ENCODE measurements around the gene TTC31. TPM values are rescaled to one million over a fixed set of nuclear protein-coding genes. Genes with fewer than 3 reads are reported as not detected.
A peak's percentile ranks its signal among the peaks of the same experiment; 100 is the strongest.

TTC31 gene
- total RNA-seq, 1 experiment from 2014 or later, result 38.3 TPM

DNA sequence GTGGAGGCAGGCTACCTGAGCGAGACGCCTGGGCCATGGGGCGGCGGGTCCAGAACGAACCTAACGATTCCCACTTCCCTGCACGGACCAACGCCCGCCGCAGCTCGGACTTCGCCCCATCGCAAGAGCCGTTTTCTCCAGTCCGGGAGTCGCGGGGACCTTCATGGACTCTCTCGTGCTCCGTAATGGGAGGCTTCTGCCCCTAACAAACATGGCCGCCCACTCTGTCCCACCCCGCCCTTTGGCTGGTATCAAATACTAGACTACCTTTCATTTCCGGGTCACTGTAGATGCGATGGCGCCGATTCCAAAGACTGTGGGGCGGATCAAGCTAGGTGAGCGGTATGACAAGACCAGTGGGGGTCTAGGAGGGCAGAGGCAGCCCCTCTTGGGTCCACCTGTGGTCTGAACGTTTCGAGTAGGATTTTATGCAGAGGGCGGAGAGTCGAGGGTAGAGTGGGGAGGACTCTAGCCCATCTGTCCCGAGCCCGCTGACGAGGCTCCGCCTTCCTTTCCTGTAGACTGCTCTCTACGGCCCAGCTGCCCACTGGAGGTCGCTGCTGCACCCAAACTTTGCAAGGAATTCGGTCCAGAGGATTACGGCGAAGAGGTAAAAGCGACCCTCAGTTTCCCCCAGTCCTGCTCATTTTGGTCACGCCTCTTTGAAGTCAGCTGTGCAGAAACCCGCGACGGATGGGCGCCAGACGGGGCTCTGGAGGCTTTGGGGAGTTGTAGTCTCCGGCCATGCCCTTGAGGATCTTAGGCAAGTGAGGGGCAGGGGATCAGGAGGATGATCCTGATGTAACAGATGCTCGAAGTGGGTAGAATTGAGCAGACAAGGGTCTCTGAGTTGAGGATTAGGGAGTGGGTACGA is at the start of gene TTC31, which contains the start of gene CCDC142 (continued):
- TF ChIP-seq, protein P1, sequence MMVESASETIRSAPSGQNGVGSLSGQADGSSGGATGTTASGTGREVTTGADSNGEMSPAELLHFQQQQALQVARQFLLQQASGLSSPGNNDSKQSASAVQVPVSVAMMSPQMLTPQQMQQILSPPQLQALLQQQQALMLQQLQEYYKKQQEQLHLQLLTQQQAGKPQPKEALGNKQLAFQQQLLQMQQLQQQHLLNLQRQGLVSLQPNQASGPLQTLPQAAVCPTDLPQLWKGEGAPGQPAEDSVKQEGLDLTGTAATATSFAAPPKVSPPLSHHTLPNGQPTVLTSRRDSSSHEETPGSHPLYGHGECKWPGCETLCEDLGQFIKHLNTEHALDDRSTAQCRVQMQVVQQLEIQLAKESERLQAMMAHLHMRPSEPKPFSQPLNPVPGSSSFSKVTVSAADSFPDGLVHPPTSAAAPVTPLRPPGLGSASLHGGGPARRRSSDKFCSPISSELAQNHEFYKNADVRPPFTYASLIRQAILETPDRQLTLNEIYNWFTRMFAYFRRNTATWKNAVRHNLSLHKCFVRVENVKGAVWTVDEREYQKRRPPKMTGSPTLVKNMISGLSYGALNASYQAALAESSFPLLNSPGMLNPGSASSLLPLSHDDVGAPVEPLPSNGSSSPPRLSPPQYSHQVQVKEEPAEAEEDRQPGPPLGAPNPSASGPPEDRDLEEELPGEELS (CRISPR knock-in tag; IDR thresholded peaks at IDR 0.05), result peak; percentile 7; the same call in 1 of the 2 replicates
- TF ChIP-seq, protein P2, sequence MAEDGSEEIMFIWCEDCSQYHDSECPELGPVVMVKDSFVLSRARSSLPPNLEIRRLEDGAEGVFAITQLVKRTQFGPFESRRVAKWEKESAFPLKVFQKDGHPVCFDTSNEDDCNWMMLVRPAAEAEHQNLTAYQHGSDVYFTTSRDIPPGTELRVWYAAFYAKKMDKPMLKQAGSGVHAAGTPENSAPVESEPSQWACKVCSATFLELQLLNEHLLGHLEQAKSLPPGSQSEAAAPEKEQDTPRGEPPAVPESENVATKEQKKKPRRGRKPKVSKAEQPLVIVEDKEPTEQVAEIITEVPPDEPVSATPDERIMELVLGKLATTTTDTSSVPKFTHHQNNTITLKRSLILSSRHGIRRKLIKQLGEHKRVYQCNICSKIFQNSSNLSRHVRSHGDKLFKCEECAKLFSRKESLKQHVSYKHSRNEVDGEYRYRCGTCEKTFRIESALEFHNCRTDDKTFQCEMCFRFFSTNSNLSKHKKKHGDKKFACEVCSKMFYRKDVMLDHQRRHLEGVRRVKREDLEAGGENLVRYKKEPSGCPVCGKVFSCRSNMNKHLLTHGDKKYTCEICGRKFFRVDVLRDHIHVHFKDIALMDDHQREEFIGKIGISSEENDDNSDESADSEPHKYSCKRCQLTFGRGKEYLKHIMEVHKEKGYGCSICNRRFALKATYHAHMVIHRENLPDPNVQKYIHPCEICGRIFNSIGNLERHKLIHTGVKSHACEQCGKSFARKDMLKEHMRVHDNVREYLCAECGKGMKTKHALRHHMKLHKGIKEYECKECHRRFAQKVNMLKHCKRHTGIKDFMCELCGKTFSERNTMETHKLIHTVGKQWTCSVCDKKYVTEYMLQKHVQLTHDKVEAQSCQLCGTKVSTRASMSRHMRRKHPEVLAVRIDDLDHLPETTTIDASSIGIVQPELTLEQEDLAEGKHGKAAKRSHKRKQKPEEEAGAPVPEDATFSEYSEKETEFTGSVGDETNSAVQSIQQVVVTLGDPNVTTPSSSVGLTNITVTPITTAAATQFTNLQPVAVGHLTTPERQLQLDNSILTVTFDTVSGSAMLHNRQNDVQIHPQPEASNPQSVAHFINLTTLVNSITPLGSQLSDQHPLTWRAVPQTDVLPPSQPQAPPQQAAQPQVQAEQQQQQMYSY (CRISPR knock-in tag; IDR thresholded peaks at IDR 0.05), result peak; percentile 56; the same call in 1 of the 2 replicates
- TF ChIP-seq, protein P3, sequence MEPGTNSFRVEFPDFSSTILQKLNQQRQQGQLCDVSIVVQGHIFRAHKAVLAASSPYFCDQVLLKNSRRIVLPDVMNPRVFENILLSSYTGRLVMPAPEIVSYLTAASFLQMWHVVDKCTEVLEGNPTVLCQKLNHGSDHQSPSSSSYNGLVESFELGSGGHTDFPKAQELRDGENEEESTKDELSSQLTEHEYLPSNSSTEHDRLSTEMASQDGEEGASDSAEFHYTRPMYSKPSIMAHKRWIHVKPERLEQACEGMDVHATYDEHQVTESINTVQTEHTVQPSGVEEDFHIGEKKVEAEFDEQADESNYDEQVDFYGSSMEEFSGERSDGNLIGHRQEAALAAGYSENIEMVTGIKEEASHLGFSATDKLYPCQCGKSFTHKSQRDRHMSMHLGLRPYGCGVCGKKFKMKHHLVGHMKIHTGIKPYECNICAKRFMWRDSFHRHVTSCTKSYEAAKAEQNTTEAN (CRISPR knock-in tag; IDR thresholded peaks at IDR 0.05), result peak; percentile 61; the same call in 1 of the 2 replicates
- TF ChIP-seq MYBL2 (CRISPR knock-in tag; IDR thresholded peaks at IDR 0.05) (peak; percentile 29; the same call in 1 of the 2 replicates), SP1 (CRISPR knock-in tag; conservative IDR thresholded peaks at IDR 0.05) (peak; percentile 85), GABPB1 (CRISPR knock-in tag; IDR thresholded peaks at IDR 0.05) (peak; percentile 79), ZNF671 (CRISPR knock-in tag; IDR thresholded peaks at IDR 0.05) (no peak), ZNF396 (CRISPR knock-in tag; IDR thresholded peaks at IDR 0.05; ENCODE audit: borderline replicate concordance) (no peak), SMAD3 (CRISPR knock-in tag; IDR thresholded peaks at IDR 0.05; ENCODE audit: borderline replicate concordance) (peak; percentile 13; the same call in 1 of the 2 replicates)
- TF ChIP-seq, protein P4, sequence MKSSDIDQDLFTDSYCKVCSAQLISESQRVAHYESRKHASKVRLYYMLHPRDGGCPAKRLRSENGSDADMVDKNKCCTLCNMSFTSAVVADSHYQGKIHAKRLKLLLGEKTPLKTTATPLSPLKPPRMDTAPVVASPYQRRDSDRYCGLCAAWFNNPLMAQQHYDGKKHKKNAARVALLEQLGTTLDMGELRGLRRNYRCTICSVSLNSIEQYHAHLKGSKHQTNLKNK (CRISPR knock-in tag; IDR thresholded peaks at IDR 0.05), result no peak
- TF ChIP-seq, protein P5, sequence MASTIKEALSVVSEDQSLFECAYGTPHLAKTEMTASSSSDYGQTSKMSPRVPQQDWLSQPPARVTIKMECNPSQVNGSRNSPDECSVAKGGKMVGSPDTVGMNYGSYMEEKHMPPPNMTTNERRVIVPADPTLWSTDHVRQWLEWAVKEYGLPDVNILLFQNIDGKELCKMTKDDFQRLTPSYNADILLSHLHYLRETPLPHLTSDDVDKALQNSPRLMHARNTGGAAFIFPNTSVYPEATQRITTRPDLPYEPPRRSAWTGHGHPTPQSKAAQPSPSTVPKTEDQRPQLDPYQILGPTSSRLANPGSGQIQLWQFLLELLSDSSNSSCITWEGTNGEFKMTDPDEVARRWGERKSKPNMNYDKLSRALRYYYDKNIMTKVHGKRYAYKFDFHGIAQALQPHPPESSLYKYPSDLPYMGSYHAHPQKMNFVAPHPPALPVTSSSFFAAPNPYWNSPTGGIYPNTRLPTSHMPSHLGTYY (CRISPR knock-in tag; IDR thresholded peaks at IDR 0.05), result no peak
- TF ChIP-seq, protein P6, sequence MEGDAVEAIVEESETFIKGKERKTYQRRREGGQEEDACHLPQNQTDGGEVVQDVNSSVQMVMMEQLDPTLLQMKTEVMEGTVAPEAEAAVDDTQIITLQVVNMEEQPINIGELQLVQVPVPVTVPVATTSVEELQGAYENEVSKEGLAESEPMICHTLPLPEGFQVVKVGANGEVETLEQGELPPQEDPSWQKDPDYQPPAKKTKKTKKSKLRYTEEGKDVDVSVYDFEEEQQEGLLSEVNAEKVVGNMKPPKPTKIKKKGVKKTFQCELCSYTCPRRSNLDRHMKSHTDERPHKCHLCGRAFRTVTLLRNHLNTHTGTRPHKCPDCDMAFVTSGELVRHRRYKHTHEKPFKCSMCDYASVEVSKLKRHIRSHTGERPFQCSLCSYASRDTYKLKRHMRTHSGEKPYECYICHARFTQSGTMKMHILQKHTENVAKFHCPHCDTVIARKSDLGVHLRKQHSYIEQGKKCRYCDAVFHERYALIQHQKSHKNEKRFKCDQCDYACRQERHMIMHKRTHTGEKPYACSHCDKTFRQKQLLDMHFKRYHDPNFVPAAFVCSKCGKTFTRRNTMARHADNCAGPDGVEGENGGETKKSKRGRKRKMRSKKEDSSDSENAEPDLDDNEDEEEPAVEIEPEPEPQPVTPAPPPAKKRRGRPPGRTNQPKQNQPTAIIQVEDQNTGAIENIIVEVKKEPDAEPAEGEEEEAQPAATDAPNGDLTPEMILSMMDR (IDR thresholded peaks at IDR 0.05), result peak; percentile 68

DNA sequence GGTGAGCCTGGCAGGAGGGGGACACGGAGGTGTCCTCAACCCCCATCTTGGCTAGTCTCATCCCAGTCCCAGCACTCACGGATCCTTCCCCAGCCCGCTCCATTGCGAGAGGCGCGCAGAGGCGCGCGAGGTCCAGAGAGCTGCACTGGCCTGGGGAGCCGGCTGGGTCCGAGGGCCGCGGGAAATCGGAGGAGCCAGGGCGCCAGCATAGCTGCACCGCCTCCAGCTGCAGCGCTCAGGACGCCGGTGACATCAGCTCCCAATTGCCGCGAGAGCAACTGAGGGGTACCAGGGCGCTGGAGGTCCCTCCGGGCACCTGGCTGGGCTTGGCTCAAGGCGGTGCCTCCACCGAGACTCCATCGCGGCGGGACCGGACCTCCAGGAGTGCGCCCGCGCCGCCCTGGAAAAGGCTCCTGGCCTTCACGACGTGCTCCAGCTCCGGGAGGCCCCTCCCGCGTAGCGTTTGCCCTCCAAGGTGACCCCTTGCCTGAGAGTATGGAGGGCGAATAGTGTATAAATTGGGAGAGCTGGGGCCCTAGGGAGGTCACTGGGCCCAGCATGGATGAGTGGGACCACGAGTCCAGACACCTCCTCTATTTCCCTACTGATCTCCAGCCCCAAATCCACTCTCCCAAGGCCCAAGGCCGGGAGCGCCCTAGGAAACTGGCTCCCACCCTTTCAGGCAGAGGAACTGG is 46.6 kb upstream of the TTC31 start:
- Mint-ChIP-seq H3K9me3 (no peaks in the 10 kb centered on the region), H3K36me3 (peaks cover 29% of the 10 kb centered on the region), H3K4me1 (peaks cover 30% of the 10 kb centered on the region), H3K27me3 (ENCODE audit: low read depth) (no peaks in the 10 kb centered on the region; the same call in 1 of the 2 replicates), H3K4me3 (no peak overlapping the region), H3K27ac (no peak overlapping the region; the same call in 1 of the 2 replicates)
- TF ChIP-seq ZBTB21 (CRISPR knock-in tag; IDR thresholded peaks at IDR 0.05; ENCODE audit: borderline replicate concordance) (no peak), ZNF219 (CRISPR knock-in tag; IDR thresholded peaks at IDR 0.05; ENCODE audit: borderline replicate concordance) (no peak)
- TF ChIP-seq, protein P7, sequence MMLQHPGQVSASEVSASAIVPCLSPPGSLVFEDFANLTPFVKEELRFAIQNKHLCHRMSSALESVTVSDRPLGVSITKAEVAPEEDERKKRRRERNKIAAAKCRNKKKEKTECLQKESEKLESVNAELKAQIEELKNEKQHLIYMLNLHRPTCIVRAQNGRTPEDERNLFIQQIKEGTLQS (CRISPR knock-in tag; conservative IDR thresholded peaks at IDR 0.05), result no peak
- ChIA-PET CTCF (interaction anchor here (0.8 to 0.9 kb wide), 2 partner anchors 35 to 102 kb away, joined by 3 to 4 read pairs; no protein-coding TSS in a partner anchor), POLR2A (no interaction called here)
- no peak for ATAC-seq
- DNase-seq (ENCODE audit: low spot score), result no peak
